GM23338 (cell line): ENCODE data around the gene PKP2. TPM values are rescaled to one million over a fixed set of nuclear protein-coding genes. Genes with fewer than 3 reads are reported as not detected.

Source experiments
- CTCF ChIP-seq, 2 experiments: fragments of 200-600 bp in 1 of 2; sonication (generic) in 1 of 2; conservative IDR thresholded peaks; 2 replicates each; pipeline versions ENCODE4 v1.5.1 to v1.6.1; 2016 to 2017; ENCODE audit warnings: antibody characterized with exemption in 2 of 2, low read depth in 2 of 2, mild to moderate bottlenecking in 2 of 2, moderate library complexity in 1 of 2
- EZH2phosphoT487 ChIP-seq: fragments of 200-600 bp; sonication (generic); IDR thresholded peaks from one replicate; pipeline ENCODE4 v1.8.1; 2018; ENCODE audit warnings: antibody characterized with exemption; ENCODE audit not compliant: unreplicated experiment
- JUNB ChIP-seq: IDR thresholded peaks from one replicate; pipeline ENCODE4 v1.6.1; 2016; ENCODE audit warnings: antibody characterized with exemption; ENCODE audit not compliant: unreplicated experiment
- NANOG ChIP-seq: IDR thresholded peaks from 2 replicates; pipeline ENCODE4 v1.6.1; 2016; ENCODE audit warnings: antibody characterized with exemption, borderline replicate concordance
- STAT1 ChIP-seq: IDR thresholded peaks from one replicate; pipeline ENCODE4 v1.6.1; 2016; ENCODE audit warnings: antibody characterized with exemption; ENCODE audit not compliant: unreplicated experiment
- ZNF331 ChIP-seq: fragments of 250-450 bp; sonication (Bioruptor Pico); IDR thresholded peaks from 2 replicates; pipeline ENCODE4 v1.5.0; 2020; ENCODE audit warnings: low read depth, mild to moderate bottlenecking, moderate library complexity
- polyA plus RNA-seq: library from polyadenylated mRNA; unstranded; fragments of >200 nt; fragmentation: Nextera tagmentation; extraction: Ambion mirVana; gene quantifications from 2 replicates; pipeline ENCODE4 v1.2.1, GENCODE V29; 2016
- total RNA-seq: library from RNA; depleted of rRNA; stranded (reverse); fragments of >200 nt; shearing (Covaris generic); gene quantifications from 2 replicates; pipeline ENCODE4 v1.2.3, GENCODE V29; 2014
- TF ChIP-seq, protein P1 (sequence below): fragments of 250-450 bp; sonication (Bioruptor Pico); IDR thresholded peaks from 2 replicates; pipeline ENCODE4 v1.5.0; 2020; ENCODE audit warnings: mild to moderate bottlenecking, moderate library complexity
- TF ChIP-seq, protein P2 (sequence below): IDR thresholded peaks from 2 replicates; pipeline ENCODE4 v1.6.1; 2016; ENCODE audit warnings: antibody characterized with exemption

PKP2 gene
- total and polyA plus RNA-seq, 2 experiments from 2014 or later: 24.6 to 47.6 TPM

DNA sequence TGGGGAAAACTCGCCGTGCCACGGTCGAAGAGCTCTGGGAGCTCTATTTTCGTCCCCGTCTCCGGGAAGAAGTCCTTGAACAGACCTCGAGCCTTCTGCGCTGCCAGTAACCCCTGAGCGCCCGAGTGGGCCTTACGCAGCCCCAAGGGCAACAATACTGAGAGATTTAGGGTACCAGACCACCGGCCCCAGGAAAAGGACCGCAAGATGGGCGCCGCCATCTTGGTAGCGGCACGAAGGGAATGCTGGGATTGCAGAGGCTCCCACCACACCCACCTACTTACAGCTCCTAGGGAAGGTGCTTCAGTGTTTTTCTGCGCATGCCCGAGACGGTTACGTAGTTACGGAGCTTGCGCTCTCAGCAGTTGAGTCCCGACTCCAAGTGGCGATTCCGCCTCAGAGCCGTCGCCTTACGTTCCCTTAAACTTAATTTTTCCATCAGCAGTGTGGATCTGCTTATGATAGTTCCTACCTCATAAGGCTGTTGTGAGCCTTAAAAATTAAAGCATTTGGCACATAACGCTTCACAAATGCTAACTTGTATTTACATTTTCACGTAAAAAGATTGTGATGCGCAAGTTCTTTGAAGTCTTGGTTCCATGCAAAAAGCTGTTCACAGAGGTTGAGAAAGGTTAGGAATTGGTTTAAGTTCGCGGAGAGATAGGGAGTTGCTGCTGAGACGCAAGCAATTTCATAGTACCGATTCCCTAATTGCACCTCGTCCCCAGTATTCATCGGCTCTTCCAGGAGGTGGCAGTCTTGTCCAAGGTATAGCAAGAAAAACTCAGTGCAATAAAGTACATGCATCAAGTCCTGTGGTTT lies 140.7 kb downstream of the PKP2 start, which contains the start of gene YARS2 (continued):
- TF ChIP-seq, protein P1, sequence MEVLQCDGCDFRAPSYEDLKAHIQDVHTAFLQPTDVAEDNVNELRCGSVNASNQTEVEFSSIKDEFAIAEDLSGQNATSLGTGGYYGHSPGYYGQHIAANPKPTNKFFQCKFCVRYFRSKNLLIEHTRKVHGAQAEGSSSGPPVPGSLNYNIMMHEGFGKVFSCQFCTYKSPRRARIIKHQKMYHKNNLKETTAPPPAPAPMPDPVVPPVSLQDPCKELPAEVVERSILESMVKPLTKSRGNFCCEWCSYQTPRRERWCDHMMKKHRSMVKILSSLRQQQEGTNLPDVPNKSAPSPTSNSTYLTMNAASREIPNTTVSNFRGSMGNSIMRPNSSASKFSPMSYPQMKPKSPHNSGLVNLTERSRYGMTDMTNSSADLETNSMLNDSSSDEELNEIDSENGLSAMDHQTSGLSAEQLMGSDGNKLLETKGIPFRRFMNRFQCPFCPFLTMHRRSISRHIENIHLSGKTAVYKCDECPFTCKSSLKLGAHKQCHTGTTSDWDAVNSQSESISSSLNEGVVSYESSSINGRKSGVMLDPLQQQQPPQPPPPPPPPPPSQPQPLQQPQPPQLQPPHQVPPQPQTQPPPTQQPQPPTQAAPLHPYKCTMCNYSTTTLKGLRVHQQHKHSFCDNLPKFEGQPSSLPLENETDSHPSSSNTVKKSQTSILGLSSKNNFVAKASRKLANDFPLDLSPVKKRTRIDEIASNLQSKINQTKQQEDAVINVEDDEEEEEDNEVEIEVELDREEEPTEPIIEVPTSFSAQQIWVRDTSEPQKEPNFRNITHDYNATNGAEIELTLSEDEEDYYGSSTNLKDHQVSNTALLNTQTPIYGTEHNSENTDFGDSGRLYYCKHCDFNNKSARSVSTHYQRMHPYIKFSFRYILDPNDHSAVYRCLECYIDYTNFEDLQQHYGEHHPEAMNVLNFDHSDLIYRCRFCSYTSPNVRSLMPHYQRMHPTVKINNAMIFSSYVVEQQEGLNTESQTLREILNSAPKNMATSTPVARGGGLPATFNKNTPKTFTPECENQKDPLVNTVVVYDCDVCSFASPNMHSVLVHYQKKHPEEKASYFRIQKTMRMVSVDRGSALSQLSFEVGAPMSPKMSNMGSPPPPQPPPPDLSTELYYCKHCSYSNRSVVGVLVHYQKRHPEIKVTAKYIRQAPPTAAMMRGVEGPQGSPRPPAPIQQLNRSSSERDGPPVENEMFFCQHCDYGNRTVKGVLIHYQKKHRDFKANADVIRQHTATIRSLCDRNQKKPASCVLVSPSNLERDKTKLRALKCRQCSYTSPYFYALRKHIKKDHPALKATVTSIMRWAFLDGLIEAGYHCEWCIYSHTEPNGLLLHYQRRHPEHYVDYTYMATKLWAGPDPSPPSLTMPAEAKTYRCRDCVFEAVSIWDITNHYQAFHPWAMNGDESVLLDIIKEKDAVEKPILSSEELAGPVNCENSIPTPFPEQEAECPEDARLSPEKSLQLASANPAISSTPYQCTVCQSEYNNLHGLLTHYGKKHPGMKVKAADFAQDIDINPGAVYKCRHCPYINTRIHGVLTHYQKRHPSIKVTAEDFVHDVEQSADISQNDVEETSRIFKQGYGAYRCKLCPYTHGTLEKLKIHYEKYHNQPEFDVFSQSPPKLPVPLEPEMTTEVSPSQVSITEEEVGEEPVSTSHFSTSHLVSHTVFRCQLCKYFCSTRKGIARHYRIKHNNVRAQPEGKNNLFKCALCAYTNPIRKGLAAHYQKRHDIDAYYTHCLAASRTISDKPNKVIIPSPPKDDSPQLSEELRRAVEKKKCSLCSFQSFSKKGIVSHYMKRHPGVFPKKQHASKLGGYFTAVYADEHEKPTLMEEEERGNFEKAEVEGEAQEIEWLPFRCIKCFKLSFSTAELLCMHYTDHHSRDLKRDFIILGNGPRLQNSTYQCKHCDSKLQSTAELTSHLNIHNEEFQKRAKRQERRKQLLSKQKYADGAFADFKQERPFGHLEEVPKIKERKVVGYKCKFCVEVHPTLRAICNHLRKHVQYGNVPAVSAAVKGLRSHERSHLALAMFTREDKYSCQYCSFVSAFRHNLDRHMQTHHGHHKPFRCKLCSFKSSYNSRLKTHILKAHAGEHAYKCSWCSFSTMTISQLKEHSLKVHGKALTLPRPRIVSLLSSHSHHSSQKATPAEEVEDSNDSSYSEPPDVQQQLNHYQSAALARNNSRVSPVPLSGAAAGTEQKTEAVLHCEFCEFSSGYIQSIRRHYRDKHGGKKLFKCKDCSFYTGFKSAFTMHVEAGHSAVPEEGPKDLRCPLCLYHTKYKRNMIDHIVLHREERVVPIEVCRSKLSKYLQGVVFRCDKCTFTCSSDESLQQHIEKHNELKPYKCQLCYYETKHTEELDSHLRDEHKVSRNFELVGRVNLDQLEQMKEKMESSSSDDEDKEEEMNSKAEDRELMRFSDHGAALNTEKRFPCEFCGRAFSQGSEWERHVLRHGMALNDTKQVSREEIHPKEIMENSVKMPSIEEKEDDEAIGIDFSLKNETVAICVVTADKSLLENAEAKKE (CRISPR knock-in tag): no peak
- TF ChIP-seq NANOG (no peak), EZH2phosphoT487 (no peak), CTCF (conservative IDR thresholded peaks at IDR 0.05; ENCODE audit: low read depth in 2 of 2) (peak; percentile 90 to 99), JUNB (no peak), ZNF331 (CRISPR knock-in tag) (no peak), STAT1 (no peak)
- TF ChIP-seq, protein P2, sequence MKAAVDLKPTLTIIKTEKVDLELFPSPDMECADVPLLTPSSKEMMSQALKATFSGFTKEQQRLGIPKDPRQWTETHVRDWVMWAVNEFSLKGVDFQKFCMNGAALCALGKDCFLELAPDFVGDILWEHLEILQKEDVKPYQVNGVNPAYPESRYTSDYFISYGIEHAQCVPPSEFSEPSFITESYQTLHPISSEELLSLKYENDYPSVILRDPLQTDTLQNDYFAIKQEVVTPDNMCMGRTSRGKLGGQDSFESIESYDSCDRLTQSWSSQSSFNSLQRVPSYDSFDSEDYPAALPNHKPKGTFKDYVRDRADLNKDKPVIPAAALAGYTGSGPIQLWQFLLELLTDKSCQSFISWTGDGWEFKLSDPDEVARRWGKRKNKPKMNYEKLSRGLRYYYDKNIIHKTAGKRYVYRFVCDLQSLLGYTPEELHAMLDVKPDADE: 0 out of 2 replicates have a peak, but pooled peaks have one; percentile 36
